C4-2B (cell line): ENCODE results near the gene NFE2L2.

Source experiments
- H3K27ac ChIP-seq: fragments of 450-650 bp; 2 replicates; pipeline ENCODE4 v1.5.1; 2017
- ZFX ChIP-seq: fragments of 450-650 bp; IDR thresholded peaks from 2 replicates; pipeline ENCODE4 v1.6.1; 2017
- TF ChIP-seq, protein P1 (sequence below): fragments of 450-650 bp; conservative IDR thresholded peaks from 2 replicates; pipeline ENCODE4 v1.5.1; 2017; ENCODE audit warnings: mild to moderate bottlenecking

Gene NFE2L2

DNA sequence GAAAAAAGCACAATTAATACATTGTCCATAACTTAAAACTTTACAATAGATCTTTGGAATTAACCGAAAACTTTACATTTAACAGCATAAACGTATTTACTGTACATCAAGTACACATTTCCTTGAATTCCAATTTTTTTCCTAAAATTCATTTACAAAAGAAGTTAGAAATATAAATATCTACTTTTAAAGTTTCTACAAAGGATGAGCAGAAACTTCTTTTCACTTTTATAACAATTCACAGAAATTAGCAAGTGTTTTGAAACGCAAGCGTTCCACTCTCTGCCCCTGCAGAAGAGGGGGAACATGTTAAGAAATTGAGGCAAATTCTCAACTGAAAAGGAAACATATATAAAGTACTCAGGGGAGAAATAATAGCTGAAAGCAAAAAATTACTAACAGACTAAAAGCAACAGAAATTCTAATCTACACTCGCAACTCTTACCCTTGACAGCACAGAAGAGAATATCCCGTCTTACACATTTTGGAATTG is 1.5 kb downstream of the NFE2L2 start:
- peak overlapping the region; percentile 98 for H3K27ac ChIP-seq
- TF ChIP-seq ZFX, result no peak
- TF ChIP-seq, protein P1, sequence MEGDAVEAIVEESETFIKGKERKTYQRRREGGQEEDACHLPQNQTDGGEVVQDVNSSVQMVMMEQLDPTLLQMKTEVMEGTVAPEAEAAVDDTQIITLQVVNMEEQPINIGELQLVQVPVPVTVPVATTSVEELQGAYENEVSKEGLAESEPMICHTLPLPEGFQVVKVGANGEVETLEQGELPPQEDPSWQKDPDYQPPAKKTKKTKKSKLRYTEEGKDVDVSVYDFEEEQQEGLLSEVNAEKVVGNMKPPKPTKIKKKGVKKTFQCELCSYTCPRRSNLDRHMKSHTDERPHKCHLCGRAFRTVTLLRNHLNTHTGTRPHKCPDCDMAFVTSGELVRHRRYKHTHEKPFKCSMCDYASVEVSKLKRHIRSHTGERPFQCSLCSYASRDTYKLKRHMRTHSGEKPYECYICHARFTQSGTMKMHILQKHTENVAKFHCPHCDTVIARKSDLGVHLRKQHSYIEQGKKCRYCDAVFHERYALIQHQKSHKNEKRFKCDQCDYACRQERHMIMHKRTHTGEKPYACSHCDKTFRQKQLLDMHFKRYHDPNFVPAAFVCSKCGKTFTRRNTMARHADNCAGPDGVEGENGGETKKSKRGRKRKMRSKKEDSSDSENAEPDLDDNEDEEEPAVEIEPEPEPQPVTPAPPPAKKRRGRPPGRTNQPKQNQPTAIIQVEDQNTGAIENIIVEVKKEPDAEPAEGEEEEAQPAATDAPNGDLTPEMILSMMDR, result no peak

DNA sequence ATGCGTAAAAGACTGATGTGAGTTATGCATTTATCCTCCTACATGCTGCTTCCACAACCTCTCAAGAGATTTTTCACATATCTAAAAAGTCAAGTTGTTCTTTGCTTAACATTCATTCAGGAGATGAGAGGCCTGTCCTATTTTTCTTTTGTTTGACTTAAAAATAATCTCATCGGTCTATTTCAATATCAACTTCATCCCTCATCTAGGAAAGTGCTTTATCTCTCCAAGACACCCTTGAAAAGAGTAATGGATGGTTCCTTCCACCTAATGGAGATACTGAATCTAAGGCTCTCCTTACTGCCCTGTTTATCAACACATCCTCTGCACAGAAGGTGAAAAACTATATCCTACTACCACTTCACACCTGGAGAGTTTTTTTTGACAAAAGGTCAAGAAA is 2.4 kb downstream of the NFE2L2 start:
- no peak for TF ChIP-seq ZFX
- TF ChIP-seq, protein P1, result no peak
- H3K27ac ChIP-seq, result no peak overlapping the region

DNA sequence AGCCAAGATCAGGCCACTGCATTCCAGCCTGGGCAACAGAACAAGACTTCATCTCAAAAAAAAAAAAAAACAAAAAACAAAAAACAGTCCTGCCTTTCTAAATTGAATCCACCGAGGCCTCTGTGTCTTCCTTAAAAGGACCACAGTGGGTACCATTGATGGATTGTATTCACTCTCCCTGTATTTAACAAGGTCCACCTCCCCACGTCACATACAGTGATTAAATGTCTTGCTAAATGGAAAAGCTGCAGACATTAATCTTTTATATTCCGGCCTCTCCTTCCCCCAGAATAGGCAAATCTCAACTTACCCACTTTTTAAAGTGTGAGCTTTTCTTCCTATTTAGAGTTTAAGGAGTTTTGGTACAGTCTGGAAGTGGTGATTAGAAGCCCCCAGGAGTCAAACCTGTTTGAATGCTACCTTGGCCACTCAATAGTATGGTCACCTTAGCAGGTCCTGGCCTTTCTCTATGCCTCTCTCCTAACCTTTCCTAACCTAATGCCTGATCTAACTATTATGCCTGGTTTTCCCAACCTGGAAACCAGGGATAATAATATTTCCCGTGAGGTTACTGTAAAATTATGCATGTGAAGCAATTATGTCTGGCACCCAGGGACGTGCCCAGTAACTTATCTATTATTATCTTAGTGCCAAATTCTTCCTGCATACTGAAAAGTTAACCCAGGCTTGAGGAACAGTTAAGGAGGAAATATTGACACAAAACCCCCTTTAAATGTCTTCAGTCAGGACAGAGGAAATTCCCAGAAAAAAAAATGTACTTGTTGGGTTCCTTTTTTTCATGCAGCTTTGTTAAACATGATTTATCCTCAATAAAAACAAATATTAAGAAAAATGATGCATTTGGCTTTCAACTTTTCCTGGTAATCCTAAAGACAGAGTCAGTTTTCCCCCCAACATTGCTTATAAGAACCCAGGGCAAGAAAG is 3.1 kb downstream of the NFE2L2 start:
- H3K27ac ChIP-seq, result no peak overlapping the region
- TF ChIP-seq, protein P1, result no peak
- TF ChIP-seq ZFX, result no peak

DNA sequence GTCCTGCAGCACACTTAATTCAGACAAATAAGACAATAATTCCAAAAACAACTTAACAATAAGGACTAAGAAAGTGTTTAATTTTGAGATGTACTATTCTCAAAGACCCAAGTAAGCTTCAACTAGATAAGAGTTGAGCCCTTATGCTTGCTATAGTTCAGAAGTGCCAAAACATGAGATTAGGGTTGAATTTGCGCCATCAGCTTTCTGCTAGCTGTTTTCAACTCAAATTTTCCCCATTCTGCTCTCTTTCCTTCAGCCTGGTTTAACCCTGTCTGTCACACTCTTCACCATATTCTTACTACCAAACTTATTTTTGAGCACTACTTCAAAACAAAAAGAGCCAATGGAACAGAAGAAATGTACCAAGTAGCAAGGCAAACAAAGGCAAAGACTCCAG is 4.1 kb downstream of the NFE2L2 start:
- H3K27ac ChIP-seq, result no peak overlapping the region
- TF ChIP-seq ZFX, result no peak
- TF ChIP-seq, protein P1, result no peak

DNA sequence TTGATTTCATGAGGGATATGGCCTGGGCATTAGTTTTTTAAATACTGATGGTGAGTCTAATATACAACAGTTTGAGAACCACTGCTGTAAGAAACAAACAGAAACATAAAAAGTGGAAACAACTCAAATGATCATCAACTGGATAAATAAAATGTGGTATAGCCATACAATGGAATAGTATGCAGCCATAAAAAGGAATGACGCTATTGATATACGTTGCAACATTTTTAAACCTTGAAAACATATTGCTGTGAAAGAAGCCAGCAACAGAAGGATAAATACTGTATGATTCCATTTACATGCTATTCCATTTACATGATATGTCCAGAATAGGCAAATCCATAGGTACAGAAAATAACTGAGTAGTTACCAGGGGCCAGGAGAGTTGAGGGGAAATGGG is 6.5 kb downstream of the NFE2L2 start:
- TF ChIP-seq, protein P1, result no peak
- TF ChIP-seq ZFX, result no peak
- H3K27ac ChIP-seq, result no peak overlapping the region

DNA sequence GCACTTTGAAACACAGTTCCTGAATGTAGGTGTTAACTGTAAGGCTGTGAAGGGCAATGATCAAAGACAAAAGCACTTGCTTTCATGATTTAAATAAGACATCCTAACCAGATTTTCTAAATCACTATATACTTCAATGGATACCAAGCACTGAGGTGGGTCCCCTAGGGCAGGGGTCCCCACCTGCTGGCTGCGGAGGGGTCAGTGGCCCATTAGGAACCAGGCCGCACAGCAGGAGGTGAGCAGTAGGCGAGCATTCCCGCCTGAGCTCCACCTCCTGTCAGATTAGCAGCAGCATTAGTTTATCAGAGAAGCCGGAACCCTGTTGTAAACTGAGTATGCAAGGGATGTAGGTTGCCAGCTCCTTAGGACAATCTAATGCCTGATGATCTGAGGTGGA is 7.1 kb downstream of the NFE2L2 start:
- H3K27ac ChIP-seq, result no peak overlapping the region
- TF ChIP-seq, protein P1, result no peak
- TF ChIP-seq ZFX, result no peak

DNA sequence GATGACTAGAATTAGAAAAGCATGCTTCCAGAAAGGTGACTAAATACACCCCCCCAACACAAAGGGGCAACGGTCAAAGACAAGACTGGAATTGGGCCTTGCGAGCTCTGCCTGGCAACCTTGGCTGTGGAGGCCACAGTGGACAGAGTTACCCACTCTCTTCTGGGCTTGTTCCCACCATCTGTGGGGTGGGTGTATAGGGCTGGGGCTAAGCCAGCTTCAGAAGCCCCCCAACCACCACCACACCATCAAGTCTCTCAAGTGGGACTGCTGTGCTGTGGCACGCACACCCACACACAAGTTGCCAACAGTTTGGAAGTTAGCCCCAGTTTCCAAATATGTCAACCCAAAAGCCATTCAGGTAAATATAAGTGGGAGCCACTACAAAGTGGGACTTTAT is 7.8 kb downstream of the NFE2L2 start:
- no peak for TF ChIP-seq ZFX
- TF ChIP-seq, protein P1, result no peak
- H3K27ac ChIP-seq, result no peak overlapping the region
